ENCODE data around the gene HCN3.

HCN3 gene

GRCh38 chr1:155277902-155278688 is 832 bp downstream of the HCN3 start:
- Histone ChIP-seq H3K27ac (replicated peaks) (no peak overlapping the region), H3K4me3 (replicated peaks; ENCODE audit: insufficient read depth, low read length) (peak overlapping the region; percentile 67), H3K27me3 (ENCODE audit: insufficient read depth, poor library complexity, severe bottlenecking) (no peaks in the 10 kb centered on the region)
- DNase-seq (ENCODE audit: low read depth in 1 of 2, low spot score in 1 of 2): peak; percentile 57 to 66
- TF ChIP-seq CTCF (IDR thresholded peaks at IDR 0.05; ENCODE audit: insufficient read depth, low read length) (peak; percentile 28), REST (IDR thresholded peaks at IDR 0.05; ENCODE audit: insufficient replicate concordance, low read depth) (peak; percentile 94), GABPA (IDR thresholded peaks at IDR 0.05; ENCODE audit: low read depth) (no peak)

GRCh38 chr1:155278689-155279160 is 1.5 kb downstream of the HCN3 start:
- no peak overlapping the region for H3K4me3 ChIP-seq (replicated peaks; ENCODE audit: insufficient read depth, low read length)
- no peak for DNase-seq (ENCODE audit: low read depth in 1 of 2, low spot score in 1 of 2)
- no peak for TF ChIP-seq REST (IDR thresholded peaks at IDR 0.05; ENCODE audit: insufficient replicate concordance, low read depth)
- no peak for TF ChIP-seq POLR2AphosphoS5 (IDR thresholded peaks at IDR 0.05; ENCODE audit: low read depth)
- no peak for TF ChIP-seq GABPA (IDR thresholded peaks at IDR 0.05; ENCODE audit: low read depth)
- no peak for TF ChIP-seq SPI1 (IDR thresholded peaks at IDR 0.05; ENCODE audit: borderline replicate concordance, low read depth)
- no peak for TF ChIP-seq CTCF (IDR thresholded peaks at IDR 0.05; ENCODE audit: insufficient read depth, low read length)
- no peak overlapping the region for H3K27ac ChIP-seq (replicated peaks)
- no peaks in the 10 kb centered on the region for H3K27me3 ChIP-seq (ENCODE audit: insufficient read depth, poor library complexity, severe bottlenecking)

GRCh38 chr1:155279268-155279667 is 2.0 kb downstream of the HCN3 start:
- TF ChIP-seq SPI1 (IDR thresholded peaks at IDR 0.05; ENCODE audit: borderline replicate concordance, low read depth) (no peak), CTCF (IDR thresholded peaks at IDR 0.05; ENCODE audit: insufficient read depth, low read length) (no peak), POLR2AphosphoS5 (IDR thresholded peaks at IDR 0.05; ENCODE audit: low read depth) (no peak), REST (IDR thresholded peaks at IDR 0.05; ENCODE audit: insufficient replicate concordance, low read depth) (no peak), GABPA (IDR thresholded peaks at IDR 0.05; ENCODE audit: low read depth) (no peak)
- no peak for DNase-seq (ENCODE audit: low read depth in 1 of 2, low spot score in 1 of 2)
- H3K27me3 ChIP-seq (ENCODE audit: insufficient read depth, poor library complexity, severe bottlenecking): no peaks in the 10 kb centered on the region
- H3K27ac ChIP-seq (replicated peaks): no peak overlapping the region
- H3K4me3 ChIP-seq (replicated peaks; ENCODE audit: insufficient read depth, low read length): no peak overlapping the region
